K562 (cell line): Measurements from ENCODE around the gene RCSD1. TPM values are rescaled to one million over a fixed set of nuclear protein-coding genes. Genes with fewer than 3 reads are reported as not detected.

Experiments used
- MEF2A ChIP-seq: IDR thresholded peaks from 2 replicates; pipeline ENCODE4 v1.6.1; 2011; ENCODE audit warnings: low read depth, mild to moderate bottlenecking, low read length, moderate library complexity; ENCODE audit not compliant: control insufficient read depth
- PHB2 ChIP-seq: fragments of 450-650 bp; IDR thresholded peaks from 2 replicates; pipeline ENCODE4 v1.6.1; 2017; ENCODE audit warnings: low read depth
- PTTG1 ChIP-seq: fragments of 450-650 bp; IDR thresholded peaks from 2 replicates; pipeline ENCODE4 v1.6.1; 2016; ENCODE audit warnings: low read depth, mild to moderate bottlenecking, missing genetic modification characterization, missing compliant biosample characterization
- SRF ChIP-seq, 2 experiments: fragments of 250-450, 450-650 bp in 1 of 2; sonication (Bioruptor Pico) in 1 of 2; sonication (generic) in 1 of 2; formaldehyde crosslinking; IDR thresholded peaks; 2 replicates each; pipeline versions ENCODE4 v1.5.0 to v1.5.1; 2020 to 2022; ENCODE audit warnings: mild to moderate bottlenecking in 1 of 2, missing genetic modification reagents in 1 of 2
- TFAM ChIP-seq: fragments of 250-450 bp; sonication (Bioruptor Pico); conservative IDR thresholded peaks from 2 replicates; pipeline ENCODE4 v1.5.0; 2021; ENCODE audit warnings: mild to moderate bottlenecking, moderate library complexity
- ZMIZ1 ChIP-seq, 2 experiments: fragments of 150-350 bp in 1 of 2; IDR thresholded peaks; 2 replicates each; pipeline ENCODE4 v1.6.1; 2012 to 2016; ENCODE audit warnings: low read depth in 2 of 2, low read length in 2 of 2, mild to moderate bottlenecking in 1 of 2, moderate library complexity in 1 of 2
- ZNF12 ChIP-seq: sonication (generic); formaldehyde crosslinking; IDR thresholded peaks from 2 replicates; pipeline ENCODE4 v1.4.0; 2020; ENCODE audit warnings: mild to moderate bottlenecking, missing genetic modification reagents
- ZNF717 ChIP-seq: fragments of 250-450 bp; sonication (Bioruptor Pico); IDR thresholded peaks from 2 replicates; pipeline ENCODE4 v1.5.0; 2021
- ZNF766 ChIP-seq: fragments of 200-800 bp; sonication (Bioruptor generic); conservative IDR thresholded peaks from 2 replicates; pipeline ENCODE4 v1.6.1; 2016; ENCODE audit warnings: missing genetic modification characterization, missing compliant biosample characterization
- polyA plus RNA-seq, 8 experiments: library from polyadenylated mRNA; depleted of rRNA in 4 of 8; stranded (reverse) in 5 of 8; unstranded in 3 of 8; fragments of >200 nt; fragmentation: Nextera tagmentation in 2 of 8; fragmentation: Illumina TruSeq in 1 of 8; extraction: Ambion mirVana in 2 of 8; extraction: Trizol in 1 of 8; gene quantifications; 2 replicates each; pipeline versions ENCODE4 v1.2.1 to v1.2.3, GENCODE V29; 2011 to 2014; ENCODE audit warnings: inconsistent platforms in 1 of 8, missing spikeins in 1 of 8
- total RNA-seq, 7 experiments: library from RNA; depleted of rRNA in 6 of 7; stranded (reverse); fragments of >200 nt in 6 of 7; fragmentation: Illumina TruSeq in 2 of 7; extraction: Trizol in 2 of 7; gene quantifications; 2 replicates each; pipeline versions ENCODE4 v1.2.1 to v1.2.3, GENCODE V29; 2011 to 2021; ENCODE audit warnings: low replicate concordance in 1 of 7
- TF ChIP-seq, protein P1 (sequence below): sonication (generic); formaldehyde crosslinking; IDR thresholded peaks from 2 replicates; pipeline ENCODE4 v1.8.1; 2023; ENCODE audit warnings: mild to moderate bottlenecking, missing genetic modification reagents
- TF ChIP-seq, protein P2 (sequence below): conservative IDR thresholded peaks from 2 replicates; pipeline ENCODE4 v1.6.1; 2011; ENCODE audit warnings: low read depth, mild to moderate bottlenecking, low read length; ENCODE audit not compliant: control insufficient read depth

Gene RCSD1
- total and polyA plus RNA-seq, 9 of the 15 experiments (the other 6 are each of a cell fraction or from before 2014, with no cell fraction given): 7.8 to 69.8 (median 45.3) TPM

DNA sequence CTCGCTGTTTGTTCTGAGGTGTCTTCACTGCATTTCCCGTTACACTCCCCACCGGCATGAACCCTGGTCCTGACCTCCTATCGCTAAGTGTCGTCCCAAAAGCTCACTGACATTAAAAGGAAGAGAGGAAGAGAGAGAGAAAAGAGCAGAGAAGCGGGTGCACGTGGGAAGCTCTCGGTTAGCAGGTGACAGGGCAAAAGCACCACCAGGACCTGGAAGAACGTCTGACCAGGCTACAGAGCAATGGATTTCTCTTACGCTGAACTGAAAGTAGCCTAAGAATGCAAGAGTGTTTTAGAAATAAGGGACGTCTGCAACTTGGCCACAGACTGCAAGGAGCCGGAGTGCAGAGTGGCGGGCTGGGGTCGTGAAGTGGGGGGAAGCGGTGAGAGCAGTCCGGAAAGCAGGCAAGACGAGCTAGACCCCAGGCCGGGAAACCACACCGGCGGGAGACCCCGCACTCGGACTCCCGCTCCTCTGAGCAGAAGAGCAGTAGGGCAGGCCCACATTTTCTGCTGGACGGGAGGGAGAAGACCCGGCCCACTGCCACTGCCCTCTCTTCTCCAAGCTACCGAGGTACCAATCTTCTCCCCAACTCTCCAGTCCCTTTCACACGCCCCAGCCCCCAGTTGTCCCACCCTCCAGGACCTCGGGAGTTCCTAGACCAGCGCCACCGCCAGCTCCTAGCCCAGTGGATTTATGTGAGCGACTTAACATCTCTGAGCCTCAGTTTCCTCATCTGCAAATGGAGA lies 83.5 kb downstream of the RCSD1 start (continued):
- TF ChIP-seq, protein P1, sequence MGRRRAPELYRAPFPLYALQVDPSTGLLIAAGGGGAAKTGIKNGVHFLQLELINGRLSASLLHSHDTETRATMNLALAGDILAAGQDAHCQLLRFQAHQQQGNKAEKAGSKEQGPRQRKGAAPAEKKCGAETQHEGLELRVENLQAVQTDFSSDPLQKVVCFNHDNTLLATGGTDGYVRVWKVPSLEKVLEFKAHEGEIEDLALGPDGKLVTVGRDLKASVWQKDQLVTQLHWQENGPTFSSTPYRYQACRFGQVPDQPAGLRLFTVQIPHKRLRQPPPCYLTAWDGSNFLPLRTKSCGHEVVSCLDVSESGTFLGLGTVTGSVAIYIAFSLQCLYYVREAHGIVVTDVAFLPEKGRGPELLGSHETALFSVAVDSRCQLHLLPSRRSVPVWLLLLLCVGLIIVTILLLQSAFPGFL (CRISPR knock-in tag): no peak
- no peak for TF ChIP-seq SRF (CRISPR knock-in tag; IDR thresholded peaks at IDR 0.05)
- TF ChIP-seq ZMIZ1 (IDR thresholded peaks at IDR 0.05; ENCODE audit: low read depth in 2 of 2, low read length in 2 of 2): no peak
- TF ChIP-seq TFAM: no peak
- TF ChIP-seq ZNF12 (CRISPR knock-in tag): 0 out of 2 replicates have a peak, but pooled peaks have one; percentile 7
- no peak for TF ChIP-seq ZNF717 (CRISPR knock-in tag)
- TF ChIP-seq PTTG1: 0 out of 2 replicates have a peak, but pooled peaks have one; percentile 23
- TF ChIP-seq, protein P2, sequence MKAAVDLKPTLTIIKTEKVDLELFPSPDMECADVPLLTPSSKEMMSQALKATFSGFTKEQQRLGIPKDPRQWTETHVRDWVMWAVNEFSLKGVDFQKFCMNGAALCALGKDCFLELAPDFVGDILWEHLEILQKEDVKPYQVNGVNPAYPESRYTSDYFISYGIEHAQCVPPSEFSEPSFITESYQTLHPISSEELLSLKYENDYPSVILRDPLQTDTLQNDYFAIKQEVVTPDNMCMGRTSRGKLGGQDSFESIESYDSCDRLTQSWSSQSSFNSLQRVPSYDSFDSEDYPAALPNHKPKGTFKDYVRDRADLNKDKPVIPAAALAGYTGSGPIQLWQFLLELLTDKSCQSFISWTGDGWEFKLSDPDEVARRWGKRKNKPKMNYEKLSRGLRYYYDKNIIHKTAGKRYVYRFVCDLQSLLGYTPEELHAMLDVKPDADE: 0 out of 2 replicates have a peak, but pooled peaks have one; percentile 36
- no peak for TF ChIP-seq PHB2
- TF ChIP-seq ZNF766 (CRISPR knock-in tag): peak; percentile 19; the same call in 1 of the 2 replicates
- no peak for TF ChIP-seq MEF2A
